HG03378 (cell line): ENCODE measurements around the gene CEP170B.
A peak's percentile ranks its signal among the peaks of the same experiment; 100 is the strongest.
"Not testable (repeated sequence)": the region's sequence is repeated elsewhere in the genome, so short reads cannot be mapped to it uniquely, and the experiment has no call there.

Experiments used
- ATAC-seq: cut with Tn5 transposase; IDR thresholded peaks from one replicate; pipeline ENCODE4 v1.9.1; 2021; ENCODE audit warnings: mild to moderate bottlenecking, moderate library complexity; ENCODE audit not compliant: unreplicated experiment

The CEP170B gene

GRCh38 chr14:104903990-104904389 is 38.9 kb downstream of the CEP170B start:
- ATAC-seq: no peak

GRCh38 chr14:104904650-104905578 is 39.8 kb downstream of the CEP170B start:
- ATAC-seq: not testable (repeated sequence)

GRCh38 chr14:104905579-104905933 is 40.5 kb downstream of the CEP170B start:
- not testable (repeated sequence) for ATAC-seq

- ATAC-seq: no peak
These were observed 43.2 kb downstream of the CEP170B start for GRCh38 chr14:104908303-104908702.

- ATAC-seq: no peak
These were observed 47.0 kb downstream of the CEP170B start for GRCh38 chr14:104912053-104912452.

- no peak for ATAC-seq
These were observed 48.4 kb downstream of the CEP170B start for GRCh38 chr14:104913435-104913834.

- ATAC-seq: no peak
These were observed 52.0 kb downstream of the CEP170B start for GRCh38 chr14:104917116-104917515.

- no peak for ATAC-seq
These were observed 52.9 kb downstream of the CEP170B start for GRCh38 chr14:104917993-104918392.

- not testable (repeated sequence) for ATAC-seq
These were observed 54.3 kb downstream of the CEP170B start for GRCh38 chr14:104919152-104919992.

- ATAC-seq: no peak
These were observed 54.9 kb downstream of the CEP170B start for GRCh38 chr14:104919993-104920315.

- no peak for ATAC-seq
These were observed 58.8 kb downstream of the CEP170B start for GRCh38 chr14:104923640-104924420.

GRCh38 chr14:104924421-104925213 is 59.5 kb downstream of the CEP170B start, which contains the start of gene PLD4:
Gene PLD4 (plus strand): TSS chr14:104924879. CDS start chr14:104927141, 2,262 bp downstream.
- no peak for ATAC-seq

GRCh38 chr14:104925214-104925854 is 60.3 kb downstream of the CEP170B start:
- no peak for ATAC-seq

- peak; percentile 2 for ATAC-seq
These were observed 61.0 kb downstream of the CEP170B start for GRCh38 chr14:104925855-104926609.

GRCh38 chr14:104926619-104927431 is 61.8 kb downstream of the CEP170B start:
- peak; percentile 85 for ATAC-seq

- ATAC-seq: no peak
These were observed 62.4 kb downstream of the CEP170B start for GRCh38 chr14:104927432-104927816.

GRCh38 chr14:104927901-104928300 is 62.8 kb downstream of the CEP170B start:
- no peak for ATAC-seq
